GM18520 (cell line): Measurements from ENCODE around the gene CCDC182.

ENCODE experiments used
- ATAC-seq: cut with Tn5 transposase; IDR thresholded peaks from one replicate; pipeline ENCODE4 v1.9.1; 2021; ENCODE audit not compliant: unreplicated experiment

The CCDC182 gene

GRCh38 chr17:57701124-57701523, 44.0 kb downstream of the CCDC182 start:
- ATAC-seq = no peak

GRCh38 chr17:57699751-57700219, 45.3 kb downstream of the CCDC182 start:
- ATAC-seq = no peak

- no peak for ATAC-seq
Measured at GRCh38 chr17:57697891-57698711, 47.0 kb downstream of the CCDC182 start.

- ATAC-seq = no peak
Measured at GRCh38 chr17:57697197-57697596, 47.9 kb downstream of the CCDC182 start.

- ATAC-seq = no peak
Measured at GRCh38 chr17:57696050-57696449, 49.0 kb downstream of the CCDC182 start.
